H7 (cell line): ENCODE data around the gene OGG1. TPM values are rescaled to one million over a fixed set of nuclear protein-coding genes. Genes with fewer than 3 reads are reported as not detected.
"Not testable (repeated sequence)": the region's sequence is repeated elsewhere in the genome, so short reads cannot be mapped to it uniquely, and the experiment has no call there.

Source experiments
- DNase-seq: peaks from one replicate; pipeline ENCODE4 v3.0.0; 2012
- H3K27me3 ChIP-seq: 2 replicates; pipeline ENCODE4 v1.6.0; 2011; ENCODE audit warnings: mild to moderate bottlenecking, low read length; ENCODE audit not compliant: control insufficient read depth, insufficient read depth
- H3K36me3 ChIP-seq: replicated peaks from 2 replicates; pipeline ENCODE4 v1.5.1; 2011; ENCODE audit warnings: low read length; ENCODE audit not compliant: control insufficient read depth, insufficient read depth
- H3K4me3 ChIP-seq: 2 replicates; pipeline ENCODE4 v1.5.1; 2011; ENCODE audit warnings: low read depth, mild to moderate bottlenecking, control low read depth, low read length, moderate library complexity; ENCODE audit not compliant: insufficient read depth
- total RNA-seq: library from RNA; depleted of rRNA; stranded (reverse); fragments of >200 nt; shearing (Covaris generic); gene quantifications from 2 replicates; pipeline ENCODE4 v1.2.3, GENCODE V29; 2014

OGG1 gene
- total RNA-seq, 1 experiment from 2014 or later = 29.3 TPM

DNA sequence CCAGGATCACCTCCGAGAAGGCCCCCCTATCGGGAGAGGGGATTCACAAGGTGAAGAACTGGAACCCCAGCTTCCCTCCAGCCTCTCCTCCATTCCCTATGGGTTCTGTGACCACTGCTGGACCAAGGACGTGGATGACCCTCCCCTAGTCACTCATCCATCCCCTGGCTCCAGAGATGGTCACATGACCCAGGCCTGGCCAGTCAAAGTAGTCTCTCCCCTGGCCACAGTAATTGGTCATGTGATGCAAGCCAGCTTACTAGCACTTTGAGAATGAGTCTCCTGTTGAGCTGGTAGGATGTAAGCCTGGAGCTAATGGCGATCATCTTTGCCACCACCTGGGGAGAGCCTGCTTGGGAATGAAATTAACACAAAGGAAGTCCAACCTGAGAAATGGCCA is 16.1 kb downstream of the OGG1 start:
- Histone ChIP-seq H3K27me3 (peaks cover 7% of the 10 kb centered on the region), H3K4me3 (no peak overlapping the region), H3K36me3 (no peaks in the 10 kb centered on the region; the same call in 1 of the 2 replicates)
- peak; percentile 77 for DNase-seq

DNA sequence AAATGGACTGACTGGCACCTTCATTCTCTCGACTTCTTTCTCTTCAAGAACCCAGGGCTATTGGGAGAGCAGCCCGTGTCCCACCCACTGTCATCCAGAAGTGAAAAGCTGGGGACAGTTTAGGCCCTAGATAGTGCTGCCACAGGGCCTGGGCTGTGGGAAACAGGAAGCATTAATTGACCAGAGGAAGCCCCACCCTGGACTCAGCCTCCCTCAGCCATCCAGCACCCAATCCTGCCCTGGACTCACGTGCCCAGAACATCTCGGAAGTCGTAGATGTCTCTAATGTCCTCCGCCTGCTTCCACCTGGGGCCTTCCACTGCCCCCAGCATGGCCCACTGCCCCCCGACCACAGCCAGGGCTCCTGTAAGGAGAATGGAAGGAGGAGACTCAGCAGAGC is 17.7 kb downstream of the OGG1 start:
- Histone ChIP-seq H3K4me3 (no peak overlapping the region), H3K27me3 (peaks cover 13% of the 10 kb centered on the region), H3K36me3 (no peaks in the 10 kb centered on the region)
- DNase-seq = no peak

DNA sequence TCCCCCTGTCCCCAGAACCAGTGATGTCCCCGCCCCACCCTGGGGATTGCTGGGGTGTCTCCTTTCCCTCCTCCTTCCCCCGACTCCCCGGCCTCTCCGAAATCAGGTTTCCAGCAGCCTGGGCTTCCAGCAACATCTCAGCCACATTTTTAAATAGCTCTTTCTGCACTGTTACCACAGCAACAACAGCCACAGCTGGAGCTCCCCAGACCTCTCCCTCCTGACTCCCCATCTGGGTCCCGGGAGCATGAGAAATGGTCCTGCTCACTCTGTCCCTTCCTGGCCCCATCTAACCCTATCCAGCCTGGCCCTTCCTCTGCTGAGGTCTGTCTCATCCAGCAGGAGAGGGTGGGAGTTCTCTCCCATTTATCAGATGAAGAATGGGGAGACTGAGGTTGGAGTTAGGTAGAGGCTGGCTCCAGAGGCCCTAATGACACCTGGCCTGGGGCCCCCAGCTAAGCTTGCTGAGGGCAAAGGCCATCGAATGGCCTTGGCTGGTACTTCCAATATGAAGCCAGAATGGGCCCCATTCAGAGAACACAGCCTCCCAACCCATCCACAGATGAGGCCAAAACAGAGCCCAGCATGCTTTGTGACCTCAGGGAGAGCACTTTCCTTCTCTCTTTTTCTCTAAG is 18.5 kb downstream of the OGG1 start:
- DNase-seq = no peak
- Histone ChIP-seq H3K36me3 (no peaks in the 10 kb centered on the region), H3K4me3 (no peak overlapping the region), H3K27me3 (peaks cover 15% of the 10 kb centered on the region)

DNA sequence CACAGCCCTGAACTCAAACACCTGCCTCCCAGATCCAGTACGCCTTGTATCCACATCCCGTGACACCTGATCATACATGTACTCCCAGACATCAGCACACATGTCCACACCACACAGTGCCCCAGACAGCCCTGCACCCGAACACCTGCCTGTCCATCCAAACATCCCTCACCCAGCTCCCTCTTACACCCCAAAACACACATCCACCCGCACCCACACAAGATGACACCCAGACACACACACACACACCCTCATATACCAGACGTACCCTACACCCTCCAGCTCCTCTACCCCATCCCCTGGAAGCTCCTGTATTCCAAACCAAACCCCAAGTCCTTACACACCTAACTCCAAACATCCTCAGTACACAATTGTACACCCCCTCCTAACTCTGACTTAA is 19.3 kb downstream of the OGG1 start:
- Histone ChIP-seq H3K36me3 (no peaks in the 10 kb centered on the region), H3K4me3 (no peak overlapping the region), H3K27me3 (peaks cover 15% of the 10 kb centered on the region)
- no peak for DNase-seq

DNA sequence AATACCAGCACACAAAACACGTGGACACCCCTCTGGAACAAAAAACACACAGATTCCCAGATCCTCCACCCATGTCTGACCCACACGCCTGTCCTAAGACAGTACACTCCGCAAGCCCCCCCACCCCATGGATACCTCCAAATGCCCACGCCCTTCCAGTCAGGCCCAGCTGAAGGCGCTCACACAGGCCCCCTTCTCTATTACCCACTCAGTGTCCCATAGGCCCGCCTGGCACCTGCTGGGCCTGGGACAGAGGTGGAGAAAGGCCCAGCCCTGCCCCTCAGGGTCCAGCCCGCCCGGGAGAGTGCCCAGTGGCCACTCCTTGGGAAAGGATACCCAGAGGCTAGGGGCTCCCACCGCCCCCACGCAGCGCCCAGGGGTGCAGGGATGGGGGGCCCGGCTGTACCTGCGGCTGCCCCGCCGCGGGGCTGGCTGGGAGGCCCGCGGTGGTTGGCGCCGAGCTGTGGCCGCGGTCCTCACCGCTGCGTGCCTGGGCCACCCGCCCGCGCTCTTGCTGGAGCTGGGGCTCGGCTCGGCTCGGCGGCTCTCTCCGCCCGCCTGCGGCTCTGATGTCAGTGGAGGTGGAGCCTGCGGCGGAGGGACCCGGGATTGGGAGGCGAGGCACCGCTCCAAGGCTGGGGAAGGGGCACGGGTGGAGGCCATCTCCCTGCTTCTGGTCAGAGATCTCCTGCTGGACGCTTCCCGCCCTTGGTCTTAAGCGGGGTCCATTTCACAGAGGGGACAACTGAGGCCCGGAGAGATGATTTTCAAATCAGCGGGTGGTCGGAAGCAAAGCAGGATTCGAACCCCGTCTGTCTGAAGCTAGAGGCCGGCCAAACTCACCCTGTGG is 19.9 kb downstream of the OGG1 start, which contains the start of gene CAMK1:
TSS of gene CAMK1 (minus strand) at position 522 of the 850 bp plus-strand sequence. CDS start 2,198 bp downstream, outside the sequence.
- Histone ChIP-seq H3K27me3 (peaks cover 15% of the 10 kb centered on the region), H3K4me3 (peak within 1 kb of the TSS; percentile 56)
- DNase-seq = peak; percentile 97

DNA sequence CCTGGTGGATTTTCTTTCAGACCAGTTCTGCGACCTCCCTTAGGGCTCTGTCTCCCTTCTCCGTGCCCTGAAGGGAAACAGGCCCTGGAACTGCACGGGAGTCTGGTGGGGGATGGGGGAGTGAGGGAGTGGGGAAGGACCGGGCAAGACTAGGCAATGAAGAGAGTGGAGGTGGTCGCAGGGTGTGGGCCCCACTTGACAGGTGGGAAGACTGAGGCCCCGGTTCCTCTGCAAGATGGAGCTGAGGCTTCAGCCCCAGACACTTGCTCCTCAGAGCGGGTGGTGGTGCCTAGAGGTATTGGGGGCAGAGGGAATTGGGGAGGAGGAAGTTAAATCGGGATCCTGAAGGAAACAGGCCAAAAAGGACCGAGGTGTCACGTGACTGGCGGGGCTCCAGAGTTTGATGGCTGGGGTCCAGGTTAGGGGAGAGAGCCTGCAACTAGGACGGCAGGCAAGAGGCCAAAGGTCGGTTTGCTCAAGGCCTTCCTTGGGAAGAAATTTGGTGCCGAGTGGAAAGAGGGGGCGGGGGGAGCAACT is 20.6 kb downstream of the OGG1 start:
- DNase-seq = peak; percentile 72
- peak overlapping the region; percentile 56 for H3K4me3 ChIP-seq
- no peaks in the 10 kb centered on the region for H3K36me3 ChIP-seq
- peaks cover 15% of the 10 kb centered on the region for H3K27me3 ChIP-seq

More for the DNA sequence above, 19.9 kb downstream of the OGG1 start, which contains the start of gene CAMK1:
- H3K36me3 ChIP-seq = no peaks in the 10 kb centered on the region

DNA sequence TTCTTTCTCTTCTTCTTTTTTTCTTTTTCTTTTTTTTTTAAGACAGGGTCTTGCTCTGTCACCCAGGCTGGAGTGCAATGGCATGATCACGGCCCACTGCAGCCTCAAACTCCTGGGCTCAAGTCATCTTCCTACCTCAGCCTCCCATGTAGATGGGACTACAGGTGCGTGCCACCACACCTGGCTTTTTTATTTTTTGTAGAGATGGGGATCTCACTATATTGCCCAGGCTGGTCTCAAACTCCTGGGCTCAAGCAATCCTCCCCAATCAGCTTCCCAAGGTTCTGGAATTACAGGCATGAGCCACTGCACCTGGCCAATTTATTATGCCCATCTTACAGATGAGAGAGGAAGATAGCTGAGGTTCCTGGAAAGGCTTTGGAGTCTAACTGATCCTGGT is 21.3 kb downstream of the OGG1 start:
- H3K36me3 ChIP-seq, H3K4me3 ChIP-seq, DNase-seq: not testable (repeated sequence)
- H3K27me3 ChIP-seq = peaks cover 15% of the 10 kb centered on the region

DNA sequence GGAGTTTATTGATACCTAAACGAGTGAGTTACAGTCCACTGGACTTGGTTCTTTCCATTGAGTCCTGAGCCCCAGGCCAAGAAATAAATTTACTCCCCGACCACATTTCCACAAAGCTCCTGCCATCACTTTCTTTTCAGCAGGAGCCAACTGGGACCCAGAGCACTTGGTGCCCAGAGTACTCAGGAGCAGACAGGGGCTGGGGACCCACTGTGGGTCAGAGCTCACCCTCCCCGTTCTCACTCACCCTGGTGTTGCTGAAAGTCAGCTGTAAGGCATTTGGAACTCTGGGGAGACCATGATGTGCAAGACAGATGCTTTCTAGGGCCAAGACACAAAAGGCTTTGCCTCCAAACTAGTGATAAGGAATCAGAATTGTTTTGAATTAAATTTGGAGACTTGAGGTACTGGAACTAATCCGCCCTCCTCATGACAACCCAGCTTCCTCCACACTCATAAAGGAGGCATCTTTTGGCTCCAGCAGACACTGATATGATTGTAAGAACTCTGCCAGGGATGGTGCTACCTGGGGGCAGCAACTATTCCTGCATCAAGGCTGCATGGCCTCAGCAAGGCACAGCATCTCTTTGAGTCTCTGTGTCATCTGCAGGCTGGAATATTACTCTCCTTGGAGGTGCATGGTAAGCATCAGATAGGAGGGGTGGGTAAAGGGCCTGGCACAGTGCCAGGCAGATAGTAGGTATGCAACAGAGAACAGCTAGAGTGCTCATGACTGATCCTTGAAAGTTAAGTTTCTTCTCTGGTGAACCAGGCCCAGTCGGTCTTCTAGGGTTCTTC is 27.3 kb downstream of the OGG1 start:
- H3K36me3 ChIP-seq = peaks cover 7% of the 10 kb centered on the region
- no peak for DNase-seq
- peaks cover 5% of the 10 kb centered on the region; the same call in 1 of the 2 replicates for H3K27me3 ChIP-seq
- H3K4me3 ChIP-seq = no peak overlapping the region

DNA sequence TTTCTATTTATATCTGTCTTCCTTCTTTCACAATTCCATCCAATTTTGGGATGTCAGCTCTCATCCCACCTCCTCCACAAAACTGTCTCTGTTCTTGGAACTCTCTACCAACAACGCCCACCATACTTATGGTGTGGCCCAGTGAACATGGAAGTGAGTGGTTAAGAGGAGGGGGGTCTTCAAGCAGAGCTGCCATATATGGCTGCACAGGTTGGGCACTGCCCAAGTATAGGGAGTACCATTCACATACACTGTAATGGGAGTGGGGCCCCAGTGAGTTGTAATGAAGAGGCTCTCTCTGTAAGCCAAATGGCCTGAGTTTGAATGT is 27.9 kb downstream of the OGG1 start:
- DNase-seq = no peak
- H3K4me3 ChIP-seq = no peak overlapping the region
- no peaks in the 10 kb centered on the region; the same call in 1 of the 2 replicates for H3K27me3 ChIP-seq
- H3K36me3 ChIP-seq = peaks cover 7% of the 10 kb centered on the region

DNA sequence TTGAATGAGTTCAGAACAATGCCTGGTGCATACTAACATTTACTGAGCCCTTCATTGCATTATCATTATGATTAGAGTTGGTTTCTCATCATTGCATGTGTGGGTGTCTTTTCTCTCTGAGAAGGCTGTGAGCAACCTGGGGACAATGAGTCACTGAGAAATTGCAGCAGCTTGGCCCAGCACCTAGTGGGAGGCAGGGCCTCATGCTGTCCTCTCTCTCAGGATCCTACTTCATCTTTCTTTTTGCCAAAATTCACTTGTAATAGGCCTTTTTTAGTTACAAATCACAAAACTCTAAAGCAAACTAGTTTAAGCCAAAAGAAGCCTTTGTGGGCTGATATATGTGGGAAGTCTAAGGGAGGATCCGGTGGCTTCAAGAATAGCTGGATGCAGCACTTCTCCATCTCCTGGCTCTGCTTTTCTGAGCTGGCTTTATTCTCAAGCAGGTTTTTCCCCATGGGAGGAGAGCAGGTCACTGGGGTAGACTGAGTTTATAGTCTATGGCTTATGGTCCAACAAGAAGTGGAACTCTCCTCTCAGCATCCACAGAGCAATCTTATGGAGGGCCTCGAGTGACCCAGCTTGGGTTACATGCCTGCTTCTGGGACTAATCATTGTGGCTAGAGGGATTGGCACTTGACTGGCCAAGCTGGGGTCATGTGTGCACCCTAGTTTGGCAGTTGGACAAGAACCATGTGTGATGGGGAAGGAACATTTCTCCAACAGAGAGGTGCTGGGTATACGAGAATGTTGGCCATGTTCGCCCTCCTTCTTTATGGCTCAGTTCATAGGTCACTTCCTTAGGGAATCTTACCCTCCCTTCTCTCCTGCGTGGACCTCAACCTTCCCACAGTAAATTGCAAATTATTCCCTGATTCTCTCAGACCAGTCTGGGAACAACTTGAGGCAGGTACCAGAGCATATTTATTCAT is 28.7 kb downstream of the OGG1 start:
- Histone ChIP-seq H3K36me3 (peaks cover 7% of the 10 kb centered on the region), H3K4me3 (no peak overlapping the region), H3K27me3 (no peaks in the 10 kb centered on the region)
- DNase-seq = no peak

DNA sequence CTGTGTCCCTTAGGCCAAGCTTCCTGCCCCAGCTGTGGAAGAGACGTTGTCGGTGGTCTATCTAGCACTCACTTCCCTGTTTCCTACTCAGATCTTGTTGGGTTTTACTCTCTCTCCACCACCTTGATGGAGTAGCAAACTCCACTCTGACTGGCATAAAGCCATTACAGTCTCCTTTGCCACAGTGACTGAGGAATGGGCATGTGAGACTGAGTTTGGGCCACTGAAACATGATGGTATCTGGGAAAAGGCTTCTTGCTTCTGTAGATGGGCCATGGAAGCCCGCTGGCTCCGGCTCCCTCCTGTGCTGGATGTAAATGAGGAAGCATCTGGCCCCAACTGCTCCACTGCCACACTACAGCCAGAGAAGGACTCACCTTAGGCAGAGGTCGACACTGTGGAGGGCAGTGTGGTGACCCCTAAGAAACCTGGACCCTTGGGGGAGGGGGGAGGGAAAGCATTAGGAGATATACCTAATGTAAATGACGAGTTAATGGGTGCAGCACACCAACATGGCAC is 29.4 kb downstream of the OGG1 start:
- H3K27me3 ChIP-seq = no peaks in the 10 kb centered on the region

DNA sequence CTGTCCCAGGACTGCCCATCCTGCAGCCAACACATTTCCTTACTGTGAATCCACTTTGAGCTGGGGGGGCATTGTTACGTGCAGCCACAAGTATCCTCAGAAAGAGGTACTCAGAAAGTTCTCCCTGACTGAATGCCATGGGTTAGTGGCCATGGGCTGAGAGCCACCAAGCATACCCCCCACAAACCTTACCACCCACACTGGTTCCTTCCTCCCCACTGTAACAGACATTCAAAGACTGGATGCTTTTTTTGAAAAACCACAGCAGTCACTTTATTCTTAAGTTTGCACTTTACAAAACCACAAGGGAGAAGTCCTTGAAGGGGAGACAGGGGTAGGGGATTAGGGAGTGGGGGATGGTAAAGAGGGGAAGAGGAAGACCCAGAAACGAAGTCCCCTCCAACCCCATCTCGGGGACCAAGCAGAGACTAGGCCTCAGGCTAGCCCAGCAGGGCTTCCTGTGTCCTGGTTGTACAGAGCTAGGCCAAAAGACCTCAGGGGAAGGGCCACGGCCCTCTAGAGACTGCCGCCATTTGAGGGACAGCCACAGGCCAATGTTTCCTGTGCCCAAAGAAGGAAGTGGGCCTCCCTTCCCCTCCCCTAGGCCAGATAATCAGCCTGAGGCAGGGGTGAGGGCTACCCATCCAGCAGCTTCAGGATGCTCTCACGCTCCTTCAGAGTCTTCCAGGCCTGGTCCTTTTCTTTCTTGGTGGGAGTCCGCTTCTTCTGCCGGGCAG is 30.1 kb downstream of the OGG1 start:
- H3K27me3 ChIP-seq = no peaks in the 10 kb centered on the region
- H3K36me3 ChIP-seq = peaks cover 14% of the 10 kb centered on the region
- no peak for DNase-seq

More for the DNA sequence above, 29.4 kb downstream of the OGG1 start:
- Histone ChIP-seq H3K36me3 (peaks cover 12% of the 10 kb centered on the region), H3K4me3 (no peak overlapping the region)
- DNase-seq = peak; percentile 65

DNA sequence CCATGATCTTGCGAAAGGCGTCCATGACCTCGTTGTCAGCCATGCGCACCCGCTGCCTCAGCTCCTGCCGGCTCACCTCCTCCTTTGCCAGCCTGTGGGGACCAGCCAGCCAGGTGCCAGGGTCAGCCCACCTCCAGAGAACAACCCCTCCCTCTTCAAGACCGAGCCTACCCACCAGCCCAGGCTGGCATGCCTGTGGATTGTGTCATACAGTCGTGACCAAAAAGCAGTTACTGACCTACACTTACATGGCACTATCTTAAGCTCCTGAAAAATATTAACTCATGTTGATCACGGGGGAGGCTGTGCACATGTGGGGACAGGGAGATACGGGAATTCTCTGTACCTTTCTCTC is 30.7 kb downstream of the OGG1 start:
- Histone ChIP-seq H3K36me3 (peaks cover 20% of the 10 kb centered on the region), H3K4me3 (no peak overlapping the region), H3K27me3 (no peaks in the 10 kb centered on the region)
- no peak for DNase-seq

More for the DNA sequence above, 30.1 kb downstream of the OGG1 start:
- no peak overlapping the region for H3K4me3 ChIP-seq
